B cell (primary cell): ENCODE data around the gene FMNL2.

Experiments used
- EZH2 ChIP-seq: IDR thresholded peaks from 2 replicates; pipeline ENCODE4 v1.6.1; 2012; ENCODE audit warnings: borderline replicate concordance, low read depth, mild to moderate bottlenecking, moderate library complexity, low read length; ENCODE audit not compliant: insufficient read depth, poor library complexity, severe bottlenecking
- TF ChIP-seq, protein P1 (sequence below): fragments of 200-600 bp; IDR thresholded peaks from one replicate; pipeline ENCODE4 v1.8.0; 2022; ENCODE audit warnings: antibody characterized with exemption, mild to moderate bottlenecking

DNA sequence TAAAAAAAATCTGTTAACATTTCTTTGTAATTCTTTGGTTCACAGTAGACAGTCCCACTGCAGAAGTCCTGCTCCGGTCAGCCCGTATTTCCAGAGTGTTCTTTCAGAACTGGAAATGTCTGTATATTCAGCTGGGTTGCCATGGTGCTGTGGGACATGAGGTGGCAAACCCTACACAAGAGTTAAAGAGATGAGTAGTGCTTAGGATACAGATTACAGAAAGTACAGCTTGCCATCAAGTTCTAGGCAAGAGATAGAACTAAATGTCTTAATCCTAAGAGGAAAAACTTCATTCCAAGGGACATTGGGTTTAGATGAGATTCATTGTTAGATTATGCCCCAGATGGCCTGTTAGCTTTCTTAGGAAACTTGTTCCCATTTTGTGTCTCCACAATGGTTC lies 60.1 kb downstream of the FMNL2 start:
- TF ChIP-seq, protein P1, sequence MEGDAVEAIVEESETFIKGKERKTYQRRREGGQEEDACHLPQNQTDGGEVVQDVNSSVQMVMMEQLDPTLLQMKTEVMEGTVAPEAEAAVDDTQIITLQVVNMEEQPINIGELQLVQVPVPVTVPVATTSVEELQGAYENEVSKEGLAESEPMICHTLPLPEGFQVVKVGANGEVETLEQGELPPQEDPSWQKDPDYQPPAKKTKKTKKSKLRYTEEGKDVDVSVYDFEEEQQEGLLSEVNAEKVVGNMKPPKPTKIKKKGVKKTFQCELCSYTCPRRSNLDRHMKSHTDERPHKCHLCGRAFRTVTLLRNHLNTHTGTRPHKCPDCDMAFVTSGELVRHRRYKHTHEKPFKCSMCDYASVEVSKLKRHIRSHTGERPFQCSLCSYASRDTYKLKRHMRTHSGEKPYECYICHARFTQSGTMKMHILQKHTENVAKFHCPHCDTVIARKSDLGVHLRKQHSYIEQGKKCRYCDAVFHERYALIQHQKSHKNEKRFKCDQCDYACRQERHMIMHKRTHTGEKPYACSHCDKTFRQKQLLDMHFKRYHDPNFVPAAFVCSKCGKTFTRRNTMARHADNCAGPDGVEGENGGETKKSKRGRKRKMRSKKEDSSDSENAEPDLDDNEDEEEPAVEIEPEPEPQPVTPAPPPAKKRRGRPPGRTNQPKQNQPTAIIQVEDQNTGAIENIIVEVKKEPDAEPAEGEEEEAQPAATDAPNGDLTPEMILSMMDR = no peak
- no peak for TF ChIP-seq EZH2
